NCI-H1436 treated with DMSO at 0.1 percent for 48 hours (cell line): ENCODE measurements around the gene FOXE3.
"Not testable (repeated sequence)": the region's sequence is repeated elsewhere in the genome, so short reads cannot be mapped to it uniquely, and the experiment has no call there.

Experiments
- DNase-seq: peaks from one replicate; lab custom pipeline; 2025; lab: John Stamatoyannopoulos, UW

FOXE3 gene

DNA sequence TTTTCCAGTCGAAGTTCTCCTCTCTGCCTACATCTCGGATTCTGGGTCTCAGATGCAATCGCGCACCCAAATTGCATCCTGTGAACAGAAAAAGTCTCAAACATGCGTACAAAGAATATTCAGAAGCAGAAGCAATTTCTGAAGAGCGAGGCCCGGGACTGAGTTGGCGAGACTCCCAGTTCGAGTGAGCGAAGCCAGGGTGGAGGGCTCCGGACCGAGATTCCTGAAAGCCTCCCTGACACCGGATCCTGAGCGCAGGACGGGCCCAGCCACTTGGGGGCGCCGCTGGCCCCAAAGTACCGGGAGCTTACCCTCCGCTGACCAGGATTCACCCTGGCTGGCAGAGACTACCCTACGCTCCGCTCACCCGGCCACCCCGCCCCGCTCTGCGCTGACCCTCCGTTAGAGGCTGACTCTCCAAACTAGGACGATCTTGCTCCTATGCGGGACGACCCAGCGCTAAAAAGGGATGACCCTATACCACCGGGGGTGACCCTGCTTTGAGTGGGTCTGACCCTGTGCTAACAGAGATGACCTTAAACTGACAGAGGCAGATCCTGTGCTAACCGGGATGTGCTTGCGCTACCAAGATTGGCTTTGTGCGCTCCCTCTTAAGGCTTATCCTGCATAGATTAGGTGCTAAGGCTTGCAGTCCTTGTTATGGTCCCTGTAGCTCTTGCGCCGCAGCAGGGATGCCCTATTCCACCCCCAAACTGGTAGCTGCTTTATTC lies 33.9 kb downstream of the FOXE3 start:
- DNase-seq, result no peak

DNA sequence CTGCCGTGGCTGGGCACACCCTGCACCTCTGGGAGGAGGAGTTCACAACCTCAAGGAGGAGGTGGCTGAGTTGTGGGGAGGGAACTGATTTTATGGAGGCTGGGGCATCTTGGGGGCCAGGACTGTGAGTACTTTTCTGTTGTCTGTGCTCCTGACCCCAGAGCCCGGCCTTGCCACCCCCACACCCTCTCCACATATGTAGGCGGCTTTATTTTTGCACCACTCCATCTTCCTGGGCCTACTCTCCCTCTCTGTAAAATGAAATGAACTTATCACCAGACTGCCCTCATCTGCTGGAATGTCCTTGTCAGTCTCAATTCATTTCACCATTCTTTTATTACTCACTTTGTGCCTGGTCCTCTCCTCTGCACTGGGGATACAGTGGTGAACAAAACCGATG lies 34.5 kb downstream of the FOXE3 start:
- no peak for DNase-seq

- no peak for DNase-seq
Measured at GRCh38 chr1:47452426-47452825, 36.3 kb downstream of the FOXE3 start.

GRCh38 chr1:47453910-47454309 lies 37.8 kb downstream of the FOXE3 start:
- not testable (repeated sequence) for DNase-seq

DNA sequence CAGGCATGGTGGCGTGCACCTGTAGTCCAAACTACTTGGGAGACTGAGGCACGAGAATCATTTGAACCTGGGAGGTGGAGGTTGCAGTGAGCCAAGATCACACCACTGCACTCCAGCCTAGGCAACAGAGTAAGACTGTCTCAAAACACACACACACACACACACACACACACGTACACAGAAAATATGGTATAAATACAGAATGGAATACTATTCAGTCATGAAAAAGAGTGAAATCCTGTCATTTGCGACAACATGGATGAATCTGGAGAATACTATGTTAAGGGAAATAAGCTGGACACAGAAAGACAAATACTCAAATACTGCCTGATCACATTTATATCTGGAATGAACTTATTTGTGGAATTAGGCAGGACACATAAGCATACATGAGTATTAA lies 40.2 kb downstream of the FOXE3 start:
- no peak for DNase-seq

DNA sequence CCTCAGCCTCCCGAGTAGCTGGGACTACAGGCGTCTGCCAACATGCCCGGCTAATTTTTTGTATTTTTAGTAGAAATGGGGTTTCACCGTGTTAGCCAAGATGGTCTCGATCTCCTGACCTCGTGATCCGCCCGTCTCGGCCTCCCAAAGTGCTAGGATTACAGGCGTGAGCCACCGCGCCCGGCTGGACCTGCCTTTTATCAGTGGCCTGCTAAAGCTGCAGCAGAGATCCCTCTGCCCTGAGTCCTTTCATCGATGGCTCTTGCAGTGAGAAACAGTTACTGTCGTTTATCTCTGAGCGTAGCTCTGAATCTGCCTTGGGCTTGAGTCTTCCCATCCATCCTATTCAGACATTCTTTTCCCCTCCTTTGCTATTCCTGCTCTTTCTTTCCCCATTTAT lies 41.5 kb downstream of the FOXE3 start:
- not testable (repeated sequence) for DNase-seq

- DNase-seq, result no peak
Measured at GRCh38 chr1:47459253-47459788, 43.2 kb downstream of the FOXE3 start.

GRCh38 chr1:47460040-47460439 lies 44.0 kb downstream of the FOXE3 start:
- DNase-seq, result no peak

DNA sequence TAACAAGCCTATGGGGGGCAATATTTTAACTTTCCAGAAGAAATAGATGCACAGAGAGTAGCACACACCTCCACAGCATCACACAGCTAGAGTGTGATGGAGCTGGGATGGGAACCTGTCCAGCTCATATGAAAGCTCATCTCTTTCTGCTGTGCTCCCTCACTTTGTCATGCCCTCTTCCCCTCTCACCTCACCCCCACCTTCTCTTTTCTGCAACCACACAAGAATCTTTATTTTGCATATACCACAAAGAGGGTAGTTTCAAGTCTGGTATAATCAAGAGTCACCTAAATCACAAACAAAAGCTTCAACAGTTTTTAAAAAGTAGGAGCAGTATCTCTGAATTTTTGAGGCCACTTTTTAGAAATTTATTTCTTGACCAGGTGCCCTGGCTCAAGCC lies 44.4 kb downstream of the FOXE3 start:
- DNase-seq, result no peak

GRCh38 chr1:47465605-47466004 lies 49.5 kb downstream of the FOXE3 start:
- no peak for DNase-seq
